H1 (cell line): Measurements from ENCODE around the gene C2CD2L. TPM values are rescaled to one million over a fixed set of nuclear protein-coding genes. Genes with fewer than 3 reads are reported as not detected.

ENCODE experiments used
- CTCF ChIA-PET: fragments of 300-600 bp; sonication (Branson Sonifier 250); formaldehyde crosslinking; loops from one replicate; lab custom pipeline; 2021; ENCODE audit not compliant: partially characterized antibody; lab: Charles Lee
- POLR2A ChIA-PET: fragments of 300-600 bp; sonication (Branson Sonifier 250); formaldehyde crosslinking; loops from one replicate; lab custom pipeline; 2021; ENCODE audit warnings: inconsistent platforms; ENCODE audit not compliant: partially characterized antibody; lab: Charles Lee
- DNase-seq, 2 experiments: peaks; one replicate each; pipeline versions ENCODE4 v3.0.0 to v3.0.0-alpha.2; 2010 to 2022; ENCODE audit warnings: low spot score in 2 of 2, low read depth in 1 of 2, mixed read lengths in 1 of 2
- FAIRE-seq: peaks from 2 replicates; lab custom pipeline; 2011; peaks lifted over from hg19 to GRCh38; lab: Jason Lieb, UNC
- H2AFZ ChIP-seq: 2 replicates; pipeline ENCODE4 v1.8.1; 2012; ENCODE audit warnings: low read length, inconsistent platforms
- H2AK5ac ChIP-seq: 2 replicates; pipeline ENCODE4 v1.6.1; 2013; ENCODE audit warnings: low read depth, low read length
- H2BK120ac ChIP-seq: replicated peaks from 2 replicates; pipeline ENCODE3; 2013; ENCODE audit warnings: low read depth, low read length, inconsistent platforms
- H2BK12ac ChIP-seq: 2 replicates; pipeline ENCODE4 v1.6.1; 2013; ENCODE audit warnings: low read depth, low read length
- H2BK15ac ChIP-seq: 2 replicates; pipeline ENCODE4 v1.6.1; 2013; ENCODE audit warnings: low read length
- H2BK20ac ChIP-seq: 2 replicates; pipeline ENCODE4 v1.6.1; 2013; ENCODE audit warnings: low read length
- H2BK5ac ChIP-seq: 2 replicates; pipeline ENCODE4 v1.6.1; 2013; ENCODE audit warnings: low read depth, low read length
- H3K14ac ChIP-seq: 2 replicates; pipeline ENCODE4 v1.6.1; 2013; ENCODE audit warnings: inconsistent platforms; ENCODE audit not compliant: insufficient read length
- H3K18ac ChIP-seq: 2 replicates; pipeline ENCODE4 v1.6.1; 2013; ENCODE audit warnings: low read length; ENCODE audit errors: extremely low read depth
- H3K23ac ChIP-seq: 2 replicates; pipeline ENCODE4 v1.6.1; 2013; ENCODE audit warnings: inconsistent platforms; ENCODE audit not compliant: insufficient read length
- H3K23me2 ChIP-seq: 2 replicates; pipeline ENCODE4 v1.6.1; 2013; ENCODE audit warnings: low read depth, low read length
- H3K27ac ChIP-seq: 2 replicates; pipeline ENCODE4 v1.6.1; 2011; ENCODE audit warnings: low read depth, low read length, inconsistent platforms
- H3K27me3 ChIP-seq, 4 experiments: replicated peaks in 1 of 4; 1 replicate in 1 of 4; 2 replicates in 3 of 4; pipeline versions ENCODE4 v1.6.1 to v1.8.1; 2011 to 2013; ENCODE audit warnings: low read length in 3 of 4, mild to moderate bottlenecking in 3 of 4, inconsistent platforms in 2 of 4, mixed read lengths in 2 of 4, moderate library complexity in 1 of 4; ENCODE audit not compliant: control insufficient read depth in 3 of 4, insufficient read depth in 3 of 4; ENCODE audit errors: extremely low read depth in 1 of 4
- H3K36me3 ChIP-seq, 4 experiments: 2 replicates each; pipeline versions ENCODE4 v1.6.1 to v1.8.1; 2011 to 2013; ENCODE audit warnings: mild to moderate bottlenecking in 4 of 4, low read length in 3 of 4, moderate library complexity in 2 of 4, control low read depth in 1 of 4, inconsistent platforms in 1 of 4; ENCODE audit not compliant: insufficient read depth in 4 of 4, control insufficient read depth in 2 of 4
- H3K4ac ChIP-seq: replicated peaks from 2 replicates; pipeline ENCODE3; 2013; ENCODE audit warnings: low read length, low read depth, mixed read lengths, inconsistent platforms; ENCODE audit not compliant: insufficient read length
- H3K4me1 ChIP-seq, 4 experiments: replicated peaks in 1 of 4; 1 replicate in 1 of 4; 2 replicates in 3 of 4; pipeline versions ENCODE4 v1.6.1 to v1.8.1; 2011 to 2013; ENCODE audit warnings: low read length in 3 of 4, inconsistent platforms in 2 of 4, mixed read lengths in 1 of 4; ENCODE audit not compliant: insufficient read depth in 4 of 4, control insufficient read depth in 3 of 4
- H3K4me2 ChIP-seq, 2 experiments: 2 replicates each; pipeline versions ENCODE4 v1.6.1 to v1.8.1; 2011 to 2013; ENCODE audit warnings: low read depth in 2 of 2, low read length in 2 of 2, control low read depth in 1 of 2, inconsistent platforms in 1 of 2, mild to moderate bottlenecking in 1 of 2; ENCODE audit not compliant: insufficient read depth in 1 of 2
- H3K4me3 ChIP-seq, 4 experiments: fragments of 200-600, 300-600 bp in 1 of 4; sonication (generic), shearing (Covaris generic), sonication (Bioruptor Twin) in 1 of 4; 2 replicates each; pipeline versions ENCODE4 v1.5.1 to v1.8.1; 2011 to 2016; ENCODE audit warnings: low read length in 4 of 4, low read depth in 3 of 4, control low read depth in 2 of 4, inconsistent platforms in 2 of 4, mild to moderate bottlenecking in 2 of 4, mixed read lengths in 1 of 4, moderate library complexity in 1 of 4; ENCODE audit not compliant: insufficient read depth in 2 of 4; ENCODE audit errors: extremely low read depth in 1 of 4
- H3K56ac ChIP-seq: replicated peaks from 2 replicates; pipeline ENCODE3; 2013; ENCODE audit warnings: low read depth, mild to moderate bottlenecking, mixed read lengths, low read length, inconsistent platforms; ENCODE audit not compliant: insufficient read length
- H3K79me1 ChIP-seq: 2 replicates; pipeline ENCODE4 v1.6.1; 2013; ENCODE audit warnings: low read depth, low read length, control low read depth
- H3K79me2 ChIP-seq, 2 experiments: 2 replicates each; pipeline versions ENCODE4 v1.6.1 to v1.8.1; 2012 to 2013; ENCODE audit warnings: low read length in 2 of 2, mild to moderate bottlenecking in 2 of 2, inconsistent platforms in 1 of 2; ENCODE audit not compliant: insufficient read depth in 2 of 2, control insufficient read depth in 1 of 2
- H3K9ac ChIP-seq, 4 experiments: replicated peaks in 1 of 4; 1 replicate in 1 of 4; 2 replicates in 3 of 4; pipeline versions ENCODE4 v1.6.1 to v1.8.1; 2011 to 2013; ENCODE audit warnings: low read depth in 3 of 4, low read length in 3 of 4, control low read depth in 2 of 4, mild to moderate bottlenecking in 2 of 4, moderate library complexity in 2 of 4, inconsistent platforms in 1 of 4; ENCODE audit errors: extremely low read depth in 1 of 4
- H3K9me3 ChIP-seq, 2 experiments: 2 replicates each; pipeline versions ENCODE4 v1.6.1 to v1.8.1; 2012 to 2013; ENCODE audit warnings: mild to moderate bottlenecking in 2 of 2, moderate library complexity in 2 of 2, control low read depth in 1 of 2, inconsistent platforms in 1 of 2, low read depth in 1 of 2, low read length in 1 of 2, mixed read lengths in 1 of 2; ENCODE audit not compliant: insufficient read depth in 2 of 2
- H4K20me1 ChIP-seq, 2 experiments: replicated peaks in 1 of 2; 2 replicates each; pipeline versions ENCODE3 to v1.8.1; 2011 to 2013; ENCODE audit warnings: inconsistent platforms in 2 of 2, low read length in 2 of 2, mild to moderate bottlenecking in 1 of 2; ENCODE audit not compliant: insufficient read depth in 2 of 2, control insufficient read depth in 1 of 2
- H4K5ac ChIP-seq: 2 replicates; pipeline ENCODE4 v1.6.1; 2013; ENCODE audit warnings: low read length, low read depth, mixed read lengths, inconsistent platforms; ENCODE audit not compliant: insufficient read length
- H4K8ac ChIP-seq: 2 replicates; pipeline ENCODE4 v1.8.0; 2013; ENCODE audit warnings: mild to moderate bottlenecking, moderate library complexity, low read length, inconsistent platforms; ENCODE audit not compliant: insufficient read depth; ENCODE audit errors: extremely low read depth
- H4K91ac ChIP-seq: replicated peaks from 2 replicates; pipeline ENCODE3; 2013; ENCODE audit warnings: low read length, mixed read lengths, inconsistent platforms; ENCODE audit not compliant: insufficient read length
- KDM1A ChIP-seq: fragments of 200-600, 300-600 bp; sonication (generic); IDR thresholded peaks from 2 replicates; pipeline ENCODE4 v1.7.1; 2016; ENCODE audit warnings: mild to moderate bottlenecking, low read length, borderline replicate concordance
- MAX ChIP-seq: IDR thresholded peaks from 2 replicates; pipeline ENCODE4 v1.6.1; 2012; ENCODE audit warnings: inconsistent platforms
- SIN3A ChIP-seq, 2 experiments: IDR thresholded peaks in 1 of 2; conservative IDR thresholded peaks in 1 of 2; 2 replicates each; pipeline ENCODE4 v1.6.1; 2011 to 2012; ENCODE audit warnings: low read length in 2 of 2, improper control_type of control experiment in 1 of 2, low read depth in 1 of 2, mild to moderate bottlenecking in 1 of 2
- SP2 ChIP-seq: IDR thresholded peaks from 2 replicates; pipeline ENCODE4 v1.6.1; 2012; ENCODE audit warnings: mild to moderate bottlenecking, low read length, inconsistent platforms
- ZNF274 ChIP-seq: IDR thresholded peaks from 2 replicates; pipeline ENCODE4 v1.7.0; 2012; ENCODE audit warnings: low read length, borderline replicate concordance; ENCODE audit errors: extremely low read depth
- WGBS, 2 experiments: shearing (Covaris generic) in 1 of 2; methylation state at CpG; one replicate each; pipeline versions ENCODE4 v1.1.6 to v1.1.7; 2013 to 2015; ENCODE audit warnings: low lambda C conversion rate in 2 of 2, mixed read lengths in 2 of 2, inconsistent platforms in 1 of 2, low coverage in 1 of 2, missing lambda C conversion rate in 1 of 2; ENCODE audit not compliant: insufficient replicate concordance in 2 of 2, insufficient coverage in 1 of 2, insufficient read length in 1 of 2; ENCODE audit errors: extremely low coverage in 1 of 2, missing lambda C conversion rate in 1 of 2; 5-methylcytosine and 5-hydroxymethylcytosine counted together
- polyA plus RNA-seq, 7 experiments: library from polyadenylated mRNA; depleted of rRNA in 3 of 7; stranded (reverse) in 5 of 7; unstranded in 2 of 7; fragments of >200 nt in 5 of 7; fragments of 200-250 nt in 2 of 7; gene quantifications; 1 replicate in 5 of 7; 2 replicates in 1 of 7; 4 replicates in 1 of 7; pipeline versions ENCODE4 v1.2.1 to v1.2.3, GENCODE V29; 2011 to 2013; ENCODE audit warnings: missing spikeins in 2 of 7, mixed read lengths in 2 of 7
- total RNA-seq: library from RNA; stranded (reverse); fragmentation: NEBNext Ultra II Directional; extraction: Animal tissue kit (Norgen Biotek cat#: 25700); gene quantifications from 2 replicates; pipeline ENCODE4 v1.2.1, GENCODE V29; 2021
- TF ChIP-seq, protein P1 (sequence below): IDR thresholded peaks from 2 replicates; pipeline ENCODE4 v1.6.1; 2011; ENCODE audit warnings: low read depth, mild to moderate bottlenecking, low read length; ENCODE audit not compliant: insufficient read depth

Gene C2CD2L
- total and polyA plus RNA-seq, 2 of the 8 experiments (the other 6 are each of a cell fraction or from before 2014, with no cell fraction given) = 2.5 to 4.0 TPM

GRCh38 chr11:119088406-119088805 lies 18.7 kb upstream of the C2CD2L start:
- H3K9ac ChIP-seq = no peak overlapping the region
- CTCF ChIA-PET = interaction anchor here (0.6 kb wide), 1 partner anchor 38 kb away, joined by 3 read pairs; no protein-coding TSS in a partner anchor
- POLR2A ChIA-PET = interaction anchor here (0.9 to 9.2 kb wide), 6 partner anchors 8 to 235 kb away, joined by 3 to 141 read pairs (median 4); partner anchors contain the start of genes C2CD2L and DPAGT1

More at GRCh38 chr11:119088406-119088805, 18.7 kb upstream of the C2CD2L start:
- no peak overlapping the region for H3K18ac ChIP-seq
- H2BK120ac ChIP-seq = no peak overlapping the region
- H2AK5ac ChIP-seq = no peak overlapping the region
- H2BK15ac ChIP-seq = no peak overlapping the region
- no peak overlapping the region for H3K23ac ChIP-seq
- no peak overlapping the region for H3K27ac ChIP-seq
- H3K4me2 ChIP-seq = no peak overlapping the region
- no peak overlapping the region for H2BK12ac ChIP-seq
- peaks cover 7% of the 10 kb centered on the region; the same call in 1 of the 2 replicates for H3K23me2 ChIP-seq
- H3K14ac ChIP-seq = no peak overlapping the region
- no peak overlapping the region for H2BK5ac ChIP-seq
- no peak overlapping the region for H3K56ac ChIP-seq
- H3K4me3 ChIP-seq = no peak overlapping the region
- peaks cover 10 to 14% of the 10 kb centered on the region in 2 experiments for H4K20me1 ChIP-seq
- peaks cover 16% of the 10 kb centered on the region for H3K79me1 ChIP-seq
- peaks cover 9 to 32% of the 10 kb centered on the region in 2 experiments for H3K79me2 ChIP-seq
- H4K5ac ChIP-seq = no peak overlapping the region
- no peaks in the 10 kb centered on the region for H3K27me3 ChIP-seq
- no peaks in the 10 kb centered on the region for H3K9me3 ChIP-seq
- WGBS, 2 experiments = 88% methylated on average over 9 of the region's 9 CpGs; no CpG with 5 or more reads in 1 of the 2 experiments
- no peak overlapping the region for H4K91ac ChIP-seq
- no peak overlapping the region for H2AFZ ChIP-seq
- no peak for FAIRE-seq
- no peak for TF ChIP-seq MAX
- no peak for TF ChIP-seq KDM1A
- no peak for TF ChIP-seq SIN3A (conservative IDR thresholded peaks at IDR 0.05 in 1 of 2, IDR thresholded peaks at IDR 0.05 in 1 of 2; ENCODE audit: low read depth in 1 of 2, low read length in 2 of 2)
- TF ChIP-seq SP2 = no peak
- no peak for TF ChIP-seq ZNF274
- TF ChIP-seq, protein P1, sequence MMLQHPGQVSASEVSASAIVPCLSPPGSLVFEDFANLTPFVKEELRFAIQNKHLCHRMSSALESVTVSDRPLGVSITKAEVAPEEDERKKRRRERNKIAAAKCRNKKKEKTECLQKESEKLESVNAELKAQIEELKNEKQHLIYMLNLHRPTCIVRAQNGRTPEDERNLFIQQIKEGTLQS = no peak
- no peak overlapping the region for H3K4ac ChIP-seq
- H3K36me3 ChIP-seq = peaks cover 3 to 33% (median 13%) of the 10 kb centered on the region in 4 experiments; a peak in 5 of 8 replicates
- H4K8ac ChIP-seq = no peak overlapping the region
- H3K4me1 ChIP-seq = peaks cover 0 to 14% (median 4%) of the 10 kb centered on the region in 4 experiments; a peak in 6 of 7 replicates
- no peak for DNase-seq
- no peak overlapping the region for H2BK20ac ChIP-seq
